HG03469 (cell line): ENCODE data around the gene UCN2.
"Not testable (repeated sequence)": the region's sequence is repeated elsewhere in the genome, so short reads cannot be mapped to it uniquely, and the experiment has no call there.

Source experiments
- ATAC-seq: cut with Tn5 transposase; IDR thresholded peaks from one replicate; pipeline ENCODE4 v1.9.1; 2021; ENCODE audit warnings: mild to moderate bottlenecking, moderate library complexity, moderate number of reproducible peaks; ENCODE audit not compliant: unreplicated experiment

UCN2 gene

DNA sequence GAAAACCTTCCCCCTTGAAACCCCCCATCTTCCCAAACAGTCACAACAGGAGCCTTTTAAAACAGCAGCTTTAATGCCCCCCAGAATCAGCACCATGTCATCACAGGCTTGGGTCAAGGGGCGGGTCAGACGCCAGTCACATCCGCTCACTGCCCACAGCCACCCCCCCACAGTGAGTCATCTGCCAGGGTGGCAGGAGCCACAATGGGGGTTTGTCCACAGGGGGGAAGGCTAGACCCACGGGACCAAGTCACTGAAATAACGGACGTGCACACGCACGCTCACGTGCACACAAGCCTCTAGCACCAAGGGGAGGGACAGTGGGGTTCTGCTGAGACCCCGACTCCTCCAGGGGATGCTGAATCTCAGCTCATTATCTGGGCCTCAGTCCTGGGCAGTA is 441 bp upstream of the UCN2 start:
- no peak for ATAC-seq

DNA sequence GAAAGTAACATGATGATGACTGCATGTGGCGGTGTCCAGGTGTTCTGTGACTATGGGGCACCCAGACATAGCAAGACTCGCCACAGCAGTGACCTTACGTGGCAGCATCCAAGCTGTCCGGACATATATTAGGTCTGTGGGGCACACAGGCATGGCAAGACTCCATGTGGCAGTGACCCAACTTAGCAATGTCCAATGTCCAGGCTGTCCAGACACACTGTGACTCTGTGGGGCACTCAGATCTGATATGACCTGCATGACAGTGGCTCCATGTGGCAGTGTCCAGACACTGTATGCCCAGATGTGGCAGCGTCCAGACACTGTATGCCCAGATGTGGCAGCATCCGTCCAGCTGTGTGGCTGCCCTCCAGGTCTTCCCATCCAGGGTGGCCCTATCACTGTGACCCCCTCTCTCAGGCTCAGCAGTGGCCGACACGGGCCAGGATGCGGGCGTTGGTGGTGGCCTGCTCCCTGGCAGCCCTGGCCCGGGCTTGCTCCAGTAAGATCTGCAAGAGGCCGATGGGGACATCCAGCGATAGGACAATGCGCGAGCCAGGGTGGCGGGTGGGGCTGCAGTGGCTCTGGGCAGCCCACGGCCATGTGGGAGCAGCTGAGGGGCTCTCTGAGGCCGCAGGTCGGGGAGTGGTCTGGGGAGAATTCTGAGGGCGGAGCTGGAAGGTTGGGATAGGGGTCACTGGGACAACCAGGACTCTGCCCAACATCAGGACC is 1.1 kb downstream of the UCN2 start:
- ATAC-seq: no peak

DNA sequence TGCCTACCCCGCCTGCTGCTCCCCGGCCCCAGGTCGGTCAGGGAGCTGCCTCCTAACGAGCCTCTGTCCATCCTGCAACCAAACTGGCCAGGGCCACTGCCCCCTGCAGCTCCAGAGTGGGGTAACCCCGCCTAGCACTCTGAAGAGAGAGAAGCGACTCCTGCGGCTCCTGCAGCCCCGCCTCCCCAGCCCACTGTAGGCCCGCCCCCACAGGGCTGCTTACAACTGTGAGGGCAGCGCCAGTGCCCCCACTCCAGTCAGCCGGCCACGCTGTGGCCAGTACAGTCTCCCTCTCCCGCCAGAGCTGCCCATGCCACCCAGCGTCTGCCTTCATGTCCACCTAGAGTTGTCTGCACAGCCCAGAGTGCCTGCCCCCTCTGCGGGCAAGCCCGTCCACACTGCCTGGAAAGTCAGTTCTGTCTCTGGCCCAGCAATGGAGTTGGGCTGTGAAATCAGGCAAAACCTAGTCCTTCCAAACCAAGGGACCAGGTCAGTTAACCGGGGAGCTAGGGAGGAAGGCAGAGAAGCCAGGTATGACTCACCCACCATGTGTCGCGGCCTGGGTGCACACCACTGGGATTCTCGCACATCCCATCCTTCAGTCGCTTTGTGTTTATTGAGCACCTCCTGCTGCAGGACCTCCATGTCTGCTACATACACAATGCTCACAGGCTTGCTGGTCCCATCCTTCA is 2.4 kb downstream of the UCN2 start:
- no peak for ATAC-seq

DNA sequence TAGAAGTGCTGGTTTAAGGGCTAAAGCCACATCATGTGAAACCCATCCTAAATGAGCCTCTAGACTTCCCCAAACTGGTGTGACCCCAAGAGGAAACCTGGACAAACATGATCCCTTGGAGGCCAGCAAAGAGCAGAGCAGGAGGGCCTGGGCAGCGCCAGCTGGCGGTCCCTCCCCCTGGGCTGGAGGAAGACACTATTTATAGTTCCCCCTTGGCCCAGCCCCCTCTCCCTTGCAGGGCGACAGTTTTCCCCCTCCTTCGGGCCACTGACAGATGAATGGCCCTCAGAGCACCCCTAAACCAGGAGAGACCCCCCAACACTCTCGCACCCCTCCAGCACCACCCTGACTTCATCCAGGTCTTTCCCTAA is 2.9 kb downstream of the UCN2 start:
- ATAC-seq: no peak

DNA sequence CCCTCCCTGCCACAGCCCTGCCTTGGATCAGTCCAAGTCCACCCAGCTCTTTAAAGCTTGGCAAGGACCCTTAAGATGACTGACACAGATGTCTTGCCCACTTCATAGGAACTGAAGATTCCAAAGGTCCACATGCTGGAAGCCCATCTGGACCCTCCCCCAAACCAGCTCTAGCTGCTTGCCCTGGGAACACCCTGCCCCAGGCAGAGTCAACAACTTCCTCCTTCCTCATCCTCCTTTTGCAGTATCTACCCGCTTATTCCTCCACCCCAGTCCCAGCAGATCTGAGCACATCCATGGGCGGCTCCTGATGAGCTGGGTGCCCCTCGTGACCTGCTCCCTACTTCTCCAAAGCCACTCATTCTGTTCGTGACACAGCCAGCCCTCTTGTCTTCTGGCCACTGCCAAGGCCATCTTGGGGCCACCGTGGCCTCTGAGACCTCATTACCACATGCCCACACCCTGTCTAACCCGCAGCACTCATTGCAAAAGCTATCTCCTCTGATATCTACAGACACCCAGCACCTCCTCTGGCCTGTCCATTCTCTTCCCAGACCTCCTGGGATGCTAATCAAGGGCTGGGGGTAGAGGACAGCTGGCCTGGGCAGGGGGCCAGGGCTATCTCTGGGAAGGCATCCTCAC is 5.0 kb downstream of the UCN2 start:
- ATAC-seq: no peak

DNA sequence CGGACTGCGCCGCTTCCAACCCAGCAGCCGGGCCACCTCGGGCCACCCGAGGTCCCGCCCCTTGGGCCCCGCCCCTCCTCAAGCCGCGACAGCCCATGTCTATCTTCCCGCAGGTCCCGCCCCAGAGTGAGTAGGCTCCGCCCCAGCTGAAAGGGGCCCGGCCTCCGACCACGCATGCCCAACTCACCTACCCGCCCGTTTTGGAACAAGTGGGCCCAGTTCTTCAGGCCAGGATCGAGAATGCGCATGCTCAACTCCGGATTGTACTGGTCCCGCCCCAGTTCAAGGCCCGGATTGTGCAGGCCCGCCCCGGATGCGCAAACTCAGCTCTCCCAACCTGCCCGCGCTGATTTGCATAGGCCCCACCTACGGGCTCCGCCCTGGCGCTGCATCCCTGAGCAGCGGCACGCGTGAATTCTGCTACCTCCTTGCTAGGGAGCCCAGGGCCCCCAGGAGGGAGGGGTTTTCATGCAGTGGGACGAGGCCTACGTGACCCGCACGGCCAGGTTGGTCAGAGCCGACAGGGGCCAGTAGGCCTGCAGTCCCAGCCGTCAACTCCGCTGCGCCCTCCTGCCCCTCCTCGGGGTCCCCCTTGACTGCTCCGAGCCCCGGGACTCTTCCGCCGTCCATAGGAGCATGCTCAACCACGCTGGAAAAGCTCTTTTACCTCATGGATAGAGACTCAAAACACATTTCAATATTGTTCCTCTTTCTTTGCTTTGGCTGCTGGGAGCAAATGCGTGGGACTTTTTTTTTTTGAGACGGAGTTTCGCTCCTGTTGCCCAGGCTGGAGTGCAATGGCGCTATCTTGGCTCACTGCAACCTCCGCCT is 6.6 kb downstream of the UCN2 start, which contains the start of gene PFKFB4:
PFKFB4 (minus strand) TSS at position 8 of the 831 bp plus-strand sequence. CDS start 26 bp downstream, outside the sequence.
- peak; percentile 66 for ATAC-seq

DNA sequence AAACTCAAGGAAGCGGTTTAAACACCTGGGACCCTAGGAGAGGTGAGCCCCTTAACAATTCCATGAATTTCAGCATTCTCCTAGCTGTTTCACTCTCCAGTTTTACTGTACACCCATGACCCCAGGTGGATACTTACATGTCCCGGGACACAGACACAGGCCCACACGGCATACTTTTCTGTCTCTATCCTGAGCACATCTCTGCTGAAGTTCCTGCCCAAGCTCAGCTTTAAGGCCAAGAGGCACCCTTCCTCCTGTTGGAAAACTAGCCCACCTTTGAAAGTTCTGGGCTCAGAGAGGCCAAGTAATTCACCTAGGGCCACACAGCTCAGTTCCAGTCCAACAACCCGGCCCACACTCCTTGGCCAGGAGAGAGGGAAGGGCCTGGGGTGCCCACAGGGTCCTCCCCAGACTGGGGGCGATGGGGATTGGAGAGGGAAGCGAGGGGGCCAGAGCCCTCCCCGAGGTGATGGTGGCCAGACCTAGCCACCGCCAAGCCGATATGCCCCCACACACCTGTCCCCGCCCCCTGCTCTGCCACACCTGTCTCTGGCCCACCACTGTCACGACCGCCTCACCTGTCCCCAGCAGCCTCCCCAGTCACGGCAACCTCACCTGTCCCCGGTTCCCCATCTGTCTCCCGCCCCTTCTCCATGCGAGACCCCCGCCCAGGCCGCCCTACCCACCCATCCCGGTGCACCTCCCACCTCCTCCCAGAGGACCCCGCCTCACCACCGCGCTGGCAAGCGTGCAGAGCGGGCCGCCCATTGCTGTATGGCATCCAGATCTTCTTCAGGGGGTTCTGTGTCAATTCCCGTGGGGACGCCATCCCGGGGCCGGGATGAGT is 7.4 kb downstream of the UCN2 start:
- no peak for ATAC-seq

DNA sequence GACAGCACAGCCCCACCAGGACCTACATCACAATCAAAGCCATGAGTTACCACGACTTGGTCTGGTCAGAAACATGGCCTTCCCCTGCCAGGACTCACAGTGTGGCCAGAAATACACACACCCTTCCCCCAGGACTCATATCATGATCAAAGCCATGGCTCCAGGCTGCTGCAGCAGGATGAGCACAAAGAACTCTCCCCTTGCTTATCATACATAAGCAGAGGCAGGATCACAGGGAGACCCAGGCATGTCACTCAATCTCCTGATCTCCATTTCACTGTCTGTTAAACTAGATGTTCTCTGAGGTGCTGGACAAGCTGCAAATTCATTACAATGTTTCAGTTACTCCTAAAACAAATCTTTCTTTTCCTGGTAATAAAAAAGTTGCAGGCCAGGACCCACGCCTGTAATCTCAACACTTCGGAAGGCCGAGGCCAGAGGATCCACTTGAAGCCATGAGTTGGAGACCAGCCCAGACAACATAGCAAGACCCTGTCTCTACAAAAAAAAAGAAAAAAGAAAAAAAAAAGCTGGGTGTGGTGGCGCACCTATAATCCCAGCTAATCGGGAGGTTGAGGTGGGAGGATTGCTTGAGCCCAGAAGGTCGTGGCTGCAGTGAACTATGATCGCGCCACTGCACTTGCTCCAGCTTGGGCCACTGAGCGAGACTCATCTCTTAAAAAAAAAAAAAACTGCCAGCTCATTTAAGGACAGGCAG is 8.2 kb downstream of the UCN2 start:
- ATAC-seq: no peak

DNA sequence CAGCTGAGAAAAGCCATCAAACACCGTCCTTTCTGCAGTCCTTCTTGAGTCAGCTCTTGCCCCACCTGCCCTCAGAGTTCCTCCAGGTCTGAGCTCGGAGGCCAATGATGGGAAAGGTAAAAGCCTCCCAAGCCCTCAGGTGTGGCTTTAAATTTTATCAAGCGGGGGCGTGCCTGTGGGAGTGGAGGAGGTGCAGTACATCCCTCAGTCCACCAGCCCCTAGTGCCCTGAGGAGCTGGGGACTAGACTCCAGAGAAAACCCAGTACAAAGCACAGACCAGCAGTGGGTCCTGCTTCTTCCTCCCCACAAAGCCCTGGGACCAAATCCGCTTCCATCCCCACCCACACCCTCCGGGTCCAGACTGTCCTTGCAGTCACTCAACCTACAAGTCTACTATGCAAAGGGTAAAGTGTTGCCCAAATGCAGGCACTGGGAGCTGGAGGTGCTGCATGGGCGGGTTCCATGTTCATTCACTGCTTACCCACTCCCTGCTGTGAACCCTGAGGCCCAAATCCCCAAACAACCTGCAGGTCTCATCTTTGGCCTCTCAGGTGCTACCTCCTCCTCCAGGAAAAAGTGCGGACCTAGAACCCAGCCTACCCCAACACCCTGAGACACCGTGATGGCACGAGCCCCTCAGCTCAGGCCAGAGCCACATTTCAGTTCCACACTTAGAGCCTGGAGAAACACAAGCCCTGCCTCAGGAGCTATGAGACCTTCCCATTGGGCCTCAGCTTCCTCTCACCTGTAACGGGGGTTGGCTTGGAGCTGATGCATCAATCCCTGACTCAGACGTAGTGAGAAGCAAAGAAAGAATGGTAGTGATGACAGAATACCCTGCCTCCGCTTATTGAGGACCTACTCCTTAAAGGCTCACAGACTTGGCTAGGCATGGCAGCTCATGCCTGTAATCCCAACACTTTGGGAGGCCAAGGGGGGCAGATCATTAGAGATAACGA is 9.4 kb downstream of the UCN2 start:
- no peak for ATAC-seq

DNA sequence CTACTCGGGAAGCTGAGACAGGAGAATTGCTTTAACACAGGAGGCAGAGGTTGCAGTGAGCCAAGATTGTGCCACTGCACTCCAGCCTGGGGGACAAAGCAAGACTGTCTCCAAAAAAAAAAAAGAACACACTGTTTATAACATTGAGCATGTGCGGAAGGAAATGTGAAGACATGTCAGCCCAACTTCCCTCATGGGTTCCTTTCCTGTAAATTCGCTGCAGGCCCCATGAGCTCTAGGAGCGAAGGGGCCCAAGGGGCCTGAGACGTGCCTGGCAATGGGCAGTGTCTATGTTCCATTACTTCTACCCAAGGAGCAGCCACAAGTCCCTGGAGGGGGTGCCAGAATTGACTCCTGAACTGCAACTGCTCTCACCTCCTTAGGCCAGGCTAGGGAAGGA is 10.2 kb downstream of the UCN2 start:
- no peak for ATAC-seq

DNA sequence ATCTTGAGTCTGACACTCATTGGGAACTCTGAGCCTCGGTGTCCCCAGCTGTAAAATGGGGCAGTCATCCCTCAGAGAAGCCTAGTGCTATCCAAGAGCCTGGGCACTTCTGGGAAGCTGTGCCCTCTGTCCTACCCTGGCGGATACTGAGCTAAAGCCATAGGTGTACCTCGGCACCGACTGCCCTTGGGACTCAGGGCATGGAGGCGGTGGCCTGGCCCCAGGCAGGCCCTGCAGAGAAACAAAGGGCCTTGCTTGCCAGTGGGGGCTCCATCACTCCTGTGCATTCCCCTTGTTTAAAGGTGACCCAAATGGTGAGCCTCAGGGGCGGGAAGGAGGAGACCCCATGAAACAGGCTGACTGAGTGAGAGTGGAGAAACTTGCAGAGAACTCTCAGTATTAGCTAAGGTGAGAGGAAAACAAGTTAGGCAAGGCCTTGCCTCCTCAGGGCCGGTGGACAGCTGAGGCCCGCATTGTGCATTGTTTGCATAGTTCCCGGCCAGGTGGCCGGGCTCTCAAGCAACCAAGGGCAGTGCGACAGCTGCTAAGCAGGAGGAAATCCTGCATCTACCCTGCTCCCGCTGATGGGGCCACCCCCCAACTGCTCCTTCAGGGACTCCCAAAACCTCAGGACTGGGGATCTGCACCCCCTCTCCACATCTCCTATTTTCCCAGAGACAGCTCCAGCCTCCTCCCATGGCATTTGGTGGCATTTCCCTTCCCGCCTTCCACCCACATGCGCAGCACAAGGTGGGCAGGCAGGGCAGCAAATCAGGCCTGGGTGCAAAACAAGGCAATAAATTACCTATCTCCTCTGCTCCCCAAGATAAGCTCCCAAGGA is 11.2 kb downstream of the UCN2 start:
- no peak for ATAC-seq

DNA sequence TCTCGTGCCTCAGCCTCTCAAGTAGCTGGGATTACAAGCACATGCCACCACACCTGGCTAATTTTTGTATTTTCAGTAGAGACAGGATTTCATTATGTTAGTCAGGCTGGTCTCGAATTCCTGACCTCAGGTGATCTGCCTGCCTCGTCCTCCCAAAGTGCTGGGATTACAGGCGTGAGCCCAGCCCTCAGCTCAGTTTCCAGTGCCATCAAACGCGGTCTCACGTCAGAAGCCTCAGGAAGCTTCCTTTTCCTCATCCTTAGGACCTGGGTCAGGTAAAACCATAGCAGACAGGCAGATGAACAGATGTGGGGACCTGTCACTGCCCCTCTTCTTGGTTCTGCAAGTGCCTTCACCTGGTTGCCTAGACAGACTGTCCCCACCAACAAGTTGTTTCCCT is 11.9 kb downstream of the UCN2 start:
- not testable (repeated sequence) for ATAC-seq

DNA sequence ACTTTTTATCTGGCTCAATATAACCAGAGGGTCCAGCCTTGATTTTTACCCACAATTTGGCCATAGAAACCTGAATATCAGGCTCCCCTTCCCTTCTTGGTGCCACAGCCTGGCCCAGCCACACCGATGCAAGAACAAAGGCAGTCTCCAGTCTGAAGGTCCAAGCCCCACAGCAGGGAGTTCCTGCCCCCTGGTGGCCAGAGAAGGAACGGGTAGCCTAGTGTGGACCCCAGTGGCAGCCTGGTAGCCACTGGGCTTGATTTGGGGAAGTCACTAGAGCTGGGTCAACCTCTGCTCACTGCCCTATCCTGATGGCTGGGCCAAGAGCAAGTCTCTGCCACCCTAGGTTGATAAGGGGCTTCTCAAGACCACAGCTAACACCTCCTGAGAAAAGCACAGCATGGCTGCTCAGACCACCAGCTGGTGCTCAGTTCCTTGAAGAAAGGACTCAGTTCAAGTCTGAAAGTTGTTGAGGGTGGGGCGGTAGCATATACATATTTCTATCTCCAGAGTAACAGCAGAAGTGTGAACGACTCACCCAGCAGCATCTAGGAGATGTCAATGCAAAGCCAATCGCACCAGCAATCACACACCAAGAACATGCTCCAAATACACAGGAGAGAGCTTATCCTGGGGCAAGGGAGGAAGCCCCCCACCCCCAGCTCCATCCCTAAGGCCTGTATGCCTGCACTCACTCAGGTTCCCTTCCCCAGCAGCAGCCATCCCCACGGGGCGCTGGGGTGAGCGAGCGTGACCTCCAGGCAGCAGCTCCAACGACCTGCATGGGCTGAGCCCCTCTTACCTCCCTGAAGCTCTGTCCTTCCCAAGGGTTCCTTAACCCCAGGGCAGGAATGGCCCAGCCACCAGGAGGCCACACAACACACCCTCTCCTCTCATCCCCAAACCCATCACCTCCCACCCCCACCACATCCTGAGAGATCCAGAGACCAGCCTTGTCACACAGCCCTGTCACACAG is 14.6 kb downstream of the UCN2 start:
- no peak for ATAC-seq

DNA sequence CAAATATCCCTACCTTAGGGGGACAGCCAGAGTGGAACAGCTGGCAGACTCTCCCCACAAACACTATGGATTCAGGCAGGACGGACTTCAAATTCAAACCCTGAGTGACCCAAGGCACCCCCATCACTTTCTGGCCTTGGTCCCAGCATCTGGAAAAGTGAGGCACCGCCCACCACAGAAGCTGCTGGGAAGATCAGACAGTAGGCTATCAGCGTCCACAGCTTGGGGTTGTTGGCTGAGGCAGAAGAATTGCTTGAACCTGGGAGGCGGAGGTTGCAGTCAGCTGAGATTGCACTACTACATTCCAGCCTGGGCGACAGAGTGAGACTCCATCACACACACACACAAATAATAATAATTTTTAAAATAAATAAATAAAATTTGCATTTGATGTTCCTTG is 15.5 kb downstream of the UCN2 start:
- ATAC-seq: no peak

DNA sequence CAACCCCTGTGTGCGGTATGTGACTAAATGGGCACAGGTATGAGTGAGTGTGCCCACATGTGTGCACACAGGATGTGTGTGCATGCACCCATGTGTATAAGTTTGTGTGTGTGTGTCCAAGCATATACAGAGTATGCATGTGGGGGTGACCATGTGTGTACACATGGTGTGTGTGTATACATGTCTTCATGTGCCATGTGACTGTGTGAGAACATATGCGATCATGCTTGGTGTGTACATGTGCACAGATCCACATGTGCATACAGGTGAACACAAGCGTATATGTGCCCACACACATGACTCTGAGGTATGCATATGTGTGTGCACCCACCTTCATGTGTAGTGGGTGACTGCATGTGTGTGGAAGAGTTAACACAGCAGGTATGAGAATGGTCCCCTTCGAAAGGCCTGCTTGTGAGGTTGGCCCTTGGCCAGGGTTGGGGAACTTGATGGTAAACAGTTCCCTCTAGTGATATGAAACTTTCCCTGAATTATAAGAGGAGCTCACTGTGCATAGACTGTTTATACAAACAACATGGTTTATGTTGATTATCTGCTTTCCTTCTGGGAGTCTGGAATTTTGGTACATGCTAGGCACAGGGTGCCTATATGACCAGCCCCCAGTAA is 17.3 kb downstream of the UCN2 start:
- ATAC-seq: no peak

DNA sequence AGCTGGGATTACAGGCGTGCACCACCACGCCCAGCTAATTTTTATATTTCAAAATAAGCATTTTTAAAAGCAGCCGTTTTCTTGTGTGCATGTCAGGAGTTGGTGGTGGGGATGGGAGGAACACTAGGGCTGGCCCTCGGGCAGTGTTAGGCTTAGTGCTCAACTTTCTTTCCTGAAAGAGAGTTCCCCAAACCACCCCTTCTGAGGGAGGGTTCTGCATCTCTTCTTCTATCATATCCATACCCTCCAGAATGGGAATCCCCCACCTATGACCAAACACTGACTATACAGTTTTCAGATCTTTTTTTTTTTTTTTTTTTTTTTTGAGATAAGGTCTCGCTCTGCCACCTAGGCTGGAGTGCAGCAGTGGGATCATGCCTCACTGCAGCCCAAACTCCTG is 19.4 kb downstream of the UCN2 start:
- ATAC-seq: no peak
